Measurements from ENCODE around the gene RPRD1A.

DNA sequence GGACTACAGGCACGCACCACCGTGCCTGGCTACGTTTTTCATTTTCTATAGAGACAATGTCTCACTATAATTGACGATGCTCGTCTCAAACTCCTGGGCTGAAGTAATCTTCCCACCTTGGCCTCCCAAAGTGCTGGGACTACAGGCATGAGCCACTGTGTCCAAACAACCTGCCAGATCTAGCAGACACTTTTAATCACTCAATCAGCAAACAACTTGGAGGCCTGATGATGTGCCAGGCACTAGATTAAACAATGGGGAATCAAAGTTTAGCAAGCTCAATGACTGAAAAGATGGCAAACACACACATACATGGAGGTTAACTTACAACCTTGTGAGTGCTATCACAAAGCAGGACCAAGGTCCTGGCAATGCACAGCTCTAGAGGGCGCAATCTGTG lies 124.7 kb downstream of the RPRD1A start:
- TF ChIP-seq POLR2A (IDR thresholded peaks at IDR 0.05; ENCODE audit: low read depth, low read length) (no peak), RCOR1 (IDR thresholded peaks at IDR 0.05; ENCODE audit: insufficient replicate concordance, low read length) (no peak), RAD21 (IDR thresholded peaks at IDR 0.05; ENCODE audit: low read length) (no peak), MXI1 (IDR thresholded peaks at IDR 0.05; ENCODE audit: borderline replicate concordance, low read depth, low read length) (no peak), CEBPB (IDR thresholded peaks at IDR 0.05; ENCODE audit: low read depth, low read length) (no peak), MAZ (IDR thresholded peaks at IDR 0.05; ENCODE audit: borderline replicate concordance, low read depth, low read length) (no peak)
- TF ChIP-seq, protein P1, sequence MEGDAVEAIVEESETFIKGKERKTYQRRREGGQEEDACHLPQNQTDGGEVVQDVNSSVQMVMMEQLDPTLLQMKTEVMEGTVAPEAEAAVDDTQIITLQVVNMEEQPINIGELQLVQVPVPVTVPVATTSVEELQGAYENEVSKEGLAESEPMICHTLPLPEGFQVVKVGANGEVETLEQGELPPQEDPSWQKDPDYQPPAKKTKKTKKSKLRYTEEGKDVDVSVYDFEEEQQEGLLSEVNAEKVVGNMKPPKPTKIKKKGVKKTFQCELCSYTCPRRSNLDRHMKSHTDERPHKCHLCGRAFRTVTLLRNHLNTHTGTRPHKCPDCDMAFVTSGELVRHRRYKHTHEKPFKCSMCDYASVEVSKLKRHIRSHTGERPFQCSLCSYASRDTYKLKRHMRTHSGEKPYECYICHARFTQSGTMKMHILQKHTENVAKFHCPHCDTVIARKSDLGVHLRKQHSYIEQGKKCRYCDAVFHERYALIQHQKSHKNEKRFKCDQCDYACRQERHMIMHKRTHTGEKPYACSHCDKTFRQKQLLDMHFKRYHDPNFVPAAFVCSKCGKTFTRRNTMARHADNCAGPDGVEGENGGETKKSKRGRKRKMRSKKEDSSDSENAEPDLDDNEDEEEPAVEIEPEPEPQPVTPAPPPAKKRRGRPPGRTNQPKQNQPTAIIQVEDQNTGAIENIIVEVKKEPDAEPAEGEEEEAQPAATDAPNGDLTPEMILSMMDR (conservative IDR thresholded peaks at IDR 0.05; ENCODE audit: low read depth, low read length): no peak
- TF ChIP-seq, protein P2, sequence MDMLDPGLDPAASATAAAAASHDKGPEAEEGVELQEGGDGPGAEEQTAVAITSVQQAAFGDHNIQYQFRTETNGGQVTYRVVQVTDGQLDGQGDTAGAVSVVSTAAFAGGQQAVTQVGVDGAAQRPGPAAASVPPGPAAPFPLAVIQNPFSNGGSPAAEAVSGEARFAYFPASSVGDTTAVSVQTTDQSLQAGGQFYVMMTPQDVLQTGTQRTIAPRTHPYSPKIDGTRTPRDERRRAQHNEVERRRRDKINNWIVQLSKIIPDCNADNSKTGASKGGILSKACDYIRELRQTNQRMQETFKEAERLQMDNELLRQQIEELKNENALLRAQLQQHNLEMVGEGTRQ (IDR thresholded peaks at IDR 0.05; ENCODE audit: low read depth, low read length): no peak

All from IMR-90 (cell line).